ENCODE results near the gene PON2.

- TF ChIP-seq POLR2A (IDR thresholded peaks at IDR 0.05) (no peak), CTCF (IDR thresholded peaks at IDR 0.05) (no peak)
Measured at GRCh38 chr7:95427914-95428516, 6.8 kb downstream of the PON2 start.

Measured in Peyer's patch (tissue), 4 donors.